Gastroesophageal sphincter (tissue), 3 donors: ENCODE data around the gene ARHGAP26.

Experiments
- CTCF ChIP-seq, 4 experiments: fragments of 200-600 bp in 2 of 4; fragments of 450-650 bp in 2 of 4; sonication (generic) in 1 of 4; IDR thresholded peaks; one replicate each; pipeline ENCODE4 v1.5.1; 2017 to 2019; ENCODE audit warnings: antibody characterized with exemption in 4 of 4, mild to moderate bottlenecking in 2 of 4, moderate library complexity in 2 of 4
- EP300 ChIP-seq: sonication (generic); formaldehyde crosslinking; IDR thresholded peaks from one replicate; pipeline ENCODE4 v1.6.1; 2017; ENCODE audit warnings: antibody characterized with exemption, mild to moderate bottlenecking
- POLR2AphosphoS5 ChIP-seq: sonication (generic); formaldehyde crosslinking; IDR thresholded peaks from one replicate; pipeline ENCODE4 v1.6.1; 2017; ENCODE audit warnings: antibody characterized with exemption

GRCh38 chr5:143217804-143218160 is 447.6 kb downstream of the ARHGAP26 start:
- TF ChIP-seq CTCF (IDR thresholded peaks at IDR 0.05), result no peak
- no peak for TF ChIP-seq POLR2AphosphoS5
- TF ChIP-seq EP300, result no peak
